MV-4-11 (cell line): Measurements from ENCODE around the gene PIEZO1.
"Not testable (repeated sequence)": the region's sequence is repeated elsewhere in the genome, so short reads cannot be mapped to it uniquely, and the experiment has no call there.

Source experiments
- DNase-seq: peaks from one replicate; lab custom pipeline; 2025; lab: John Stamatoyannopoulos, UW

PIEZO1 gene

GRCh38 chr16:88785106-88785924 is at the start of gene PIEZO1:
TSS of gene PIEZO1 (minus strand) at chr16:88785220. CDS start at chr16:88784964, 256 bp downstream.
- peak; percentile 47 for DNase-seq

GRCh38 chr16:88834670-88835069 is 49.6 kb upstream of the PIEZO1 start:
- no peak for DNase-seq

GRCh38 chr16:88833086-88833485 is 48.1 kb upstream of the PIEZO1 start:
- DNase-seq: no peak

- no peak for DNase-seq
Measured at GRCh38 chr16:88831838-88832237, 46.8 kb upstream of the PIEZO1 start.

- no peak for DNase-seq
Measured at GRCh38 chr16:88830783-88831182, 45.8 kb upstream of the PIEZO1 start.

GRCh38 chr16:88830258-88830657 is 45.2 kb upstream of the PIEZO1 start:
- no peak for DNase-seq

- DNase-seq: no peak
Measured at GRCh38 chr16:88828711-88829110, 43.7 kb upstream of the PIEZO1 start.

GRCh38 chr16:88827727-88828126 is 42.7 kb upstream of the PIEZO1 start:
- DNase-seq: no peak

- no peak for DNase-seq
Measured at GRCh38 chr16:88826070-88826840, 41.2 kb upstream of the PIEZO1 start.

GRCh38 chr16:88825146-88825545 is 40.1 kb upstream of the PIEZO1 start:
- no peak for DNase-seq

GRCh38 chr16:88824256-88825077 is 39.4 kb upstream of the PIEZO1 start:
- DNase-seq: no peak

- DNase-seq: not testable (repeated sequence)
Measured at GRCh38 chr16:88823646-88824045, 38.6 kb upstream of the PIEZO1 start.

GRCh38 chr16:88822281-88823040 is 37.4 kb upstream of the PIEZO1 start:
- DNase-seq: no peak

- DNase-seq: no peak
Measured at GRCh38 chr16:88821168-88821850, 36.3 kb upstream of the PIEZO1 start.

- no peak for DNase-seq
Measured at GRCh38 chr16:88820385-88821025, 35.5 kb upstream of the PIEZO1 start.

- no peak for DNase-seq
Measured at GRCh38 chr16:88819126-88819525, 34.1 kb upstream of the PIEZO1 start.

- no peak for DNase-seq
Measured at GRCh38 chr16:88818575-88818874, 33.5 kb upstream of the PIEZO1 start.

GRCh38 chr16:88817785-88818574 is 33.0 kb upstream of the PIEZO1 start:
- DNase-seq: no peak

- DNase-seq: no peak
Measured at GRCh38 chr16:88816736-88817535, 31.9 kb upstream of the PIEZO1 start.
